K562 (cell line): ENCODE data around the gene THRSP. TPM values are rescaled to one million over a fixed set of nuclear protein-coding genes. Genes with fewer than 3 reads are reported as not detected.
A peak's percentile ranks its signal among the peaks of the same experiment; 100 is the strongest.

Experiments used
- ARHGAP35 ChIP-seq: fragments of 450-650 bp; IDR thresholded peaks from 2 replicates; pipeline ENCODE4 v1.6.1; 2018; ENCODE audit not compliant: partially characterized antibody
- ARID2 ChIP-seq: fragments of 450-650 bp; IDR thresholded peaks from 2 replicates; pipeline ENCODE4 v1.6.1; 2017; ENCODE audit warnings: antibody characterized with exemption, mild to moderate bottlenecking
- BCL6 ChIP-seq: fragments of 250-450 bp; sonication (Bioruptor Pico); IDR thresholded peaks from 2 replicates; pipeline ENCODE4 v1.4.0; 2020
- C11orf30 ChIP-seq: fragments of 450-650 bp; IDR thresholded peaks from 2 replicates; pipeline ENCODE4 v1.6.1; 2016; ENCODE audit warnings: low read depth, mild to moderate bottlenecking
- FOXK1 ChIP-seq: sonication (generic); formaldehyde crosslinking; IDR thresholded peaks from 2 replicates; pipeline ENCODE4 v1.8.0; 2022; ENCODE audit warnings: missing genetic modification reagents, mild to moderate bottlenecking, borderline replicate concordance
- HDAC2 ChIP-seq: fragments of 450-650 bp; IDR thresholded peaks from 2 replicates; pipeline ENCODE4 v1.6.1; 2016; ENCODE audit warnings: mild to moderate bottlenecking
- HNRNPL ChIP-seq: fragments of 200-400 bp; formaldehyde crosslinking; IDR thresholded peaks from 2 replicates; pipeline ENCODE4 v1.6.1; 2017; ENCODE audit warnings: low read depth, mild to moderate bottlenecking, low read length
- KLF16 ChIP-seq: IDR thresholded peaks from 2 replicates; pipeline ENCODE4 v1.6.1; 2016; ENCODE audit warnings: antibody characterized with exemption
- MCM7 ChIP-seq, 2 experiments: fragments of 450-650 bp; IDR thresholded peaks; 2 replicates each; pipeline ENCODE4 v1.6.1; 2016 to 2018
- MIER1 ChIP-seq: fragments of 450-650 bp; IDR thresholded peaks from 2 replicates; pipeline ENCODE4 v1.6.1; 2016; ENCODE audit warnings: antibody characterized with exemption, mild to moderate bottlenecking, low read depth
- MYBL2 ChIP-seq, 2 experiments: fragments of 450-650 bp in 1 of 2; sonication (generic) in 1 of 2; formaldehyde crosslinking in 1 of 2; IDR thresholded peaks; 2 replicates each; pipeline versions ENCODE4 v1.6.1 to v1.8.1; 2017 to 2022; ENCODE audit warnings: borderline replicate concordance in 1 of 2, inconsistent platforms in 1 of 2, low read depth in 1 of 2, mild to moderate bottlenecking in 1 of 2, missing genetic modification reagents in 1 of 2, moderate library complexity in 1 of 2
- NBN ChIP-seq: fragments of 450-650 bp; IDR thresholded peaks from 2 replicates; pipeline ENCODE4 v1.6.1; 2016; ENCODE audit warnings: low read depth, mild to moderate bottlenecking
- NCOA4 ChIP-seq: fragments of 450-650 bp; IDR thresholded peaks from 2 replicates; pipeline ENCODE4 v1.6.1; 2018; ENCODE audit warnings: mild to moderate bottlenecking; ENCODE audit not compliant: partially characterized antibody
- NCOR1 ChIP-seq: fragments of 450-650 bp; IDR thresholded peaks from 2 replicates; pipeline ENCODE4 v1.6.1; 2016; ENCODE audit warnings: mild to moderate bottlenecking, moderate library complexity
- PHB2 ChIP-seq: fragments of 450-650 bp; IDR thresholded peaks from 2 replicates; pipeline ENCODE4 v1.6.1; 2017; ENCODE audit warnings: low read depth
- RCOR1 ChIP-seq, 2 experiments: IDR thresholded peaks; 2 replicates each; pipeline ENCODE4 v1.6.1; 2012; ENCODE audit warnings: low read depth in 2 of 2, low read length in 2 of 2, borderline replicate concordance in 1 of 2, improper control_type of control experiment in 1 of 2
- SRSF1 ChIP-seq: fragments of 200-400 bp; formaldehyde crosslinking; IDR thresholded peaks from 2 replicates; pipeline ENCODE4 v1.6.1; 2017; ENCODE audit warnings: mild to moderate bottlenecking, low read depth, low read length, moderate library complexity
- TAF9B ChIP-seq: fragments of 450-650 bp; IDR thresholded peaks from 2 replicates; pipeline ENCODE4 v1.6.1; 2018; ENCODE audit warnings: mild to moderate bottlenecking; ENCODE audit not compliant: partially characterized antibody
- THAP7 ChIP-seq: fragments of 250-450 bp; sonication (Bioruptor Pico); IDR thresholded peaks from 2 replicates; pipeline ENCODE4 v1.5.0; 2021
- ZBTB17 ChIP-seq: fragments of 450-650 bp; formaldehyde crosslinking; IDR thresholded peaks from 2 replicates; pipeline ENCODE4 v1.4.0; 2020; ENCODE audit warnings: mild to moderate bottlenecking
- ZNF224 ChIP-seq: sonication (generic); formaldehyde crosslinking; IDR thresholded peaks from 2 replicates; pipeline ENCODE4 v1.8.0; 2022; ENCODE audit warnings: mild to moderate bottlenecking, missing genetic modification reagents
- ZNF239 ChIP-seq: fragments of 250-450 bp; sonication (Bioruptor Pico); IDR thresholded peaks from 2 replicates; pipeline ENCODE4 v1.4.0; 2020; ENCODE audit warnings: mild to moderate bottlenecking
- ZNF24 ChIP-seq: fragments of 450-650 bp; IDR thresholded peaks from 2 replicates; pipeline ENCODE4 v1.6.1; 2016
- ZNF316 ChIP-seq: fragments of 450-650 bp; IDR thresholded peaks from 2 replicates; pipeline ENCODE4 v1.6.1; 2016
- ZNF444 ChIP-seq: fragments of 250-450 bp; sonication (Bioruptor Pico); IDR thresholded peaks from 2 replicates; pipeline ENCODE4 v1.4.0; 2020; ENCODE audit warnings: mild to moderate bottlenecking, moderate library complexity
- ZNF583 ChIP-seq: fragments of 250-450 bp; sonication (Bioruptor Pico); IDR thresholded peaks from 2 replicates; pipeline ENCODE4 v1.4.0; 2020
- ZNF639 ChIP-seq, 2 experiments: fragments of 200-800 bp in 1 of 2; sonication (Bioruptor generic) in 1 of 2; sonication (generic) in 1 of 2; formaldehyde crosslinking in 1 of 2; IDR thresholded peaks in 1 of 2; conservative IDR thresholded peaks in 1 of 2; 2 replicates each; pipeline versions ENCODE4 v1.5.0 to v1.6.1; 2016 to 2020; ENCODE audit warnings: missing compliant biosample characterization in 1 of 2, missing genetic modification characterization in 1 of 2, missing genetic modification reagents in 1 of 2
- polyA plus RNA-seq, 8 experiments: library from polyadenylated mRNA; depleted of rRNA in 4 of 8; stranded (reverse) in 5 of 8; unstranded in 3 of 8; fragments of >200 nt; fragmentation: Nextera tagmentation in 2 of 8; fragmentation: Illumina TruSeq in 1 of 8; extraction: Ambion mirVana in 2 of 8; extraction: Trizol in 1 of 8; gene quantifications; 2 replicates each; pipeline versions ENCODE4 v1.2.1 to v1.2.3, GENCODE V29; 2011 to 2014; ENCODE audit warnings: inconsistent platforms in 1 of 8, missing spikeins in 1 of 8
- total RNA-seq, 7 experiments: library from RNA; depleted of rRNA in 6 of 7; stranded (reverse); fragments of >200 nt in 6 of 7; fragmentation: Illumina TruSeq in 2 of 7; extraction: Trizol in 2 of 7; gene quantifications; 2 replicates each; pipeline versions ENCODE4 v1.2.1 to v1.2.3, GENCODE V29; 2011 to 2021; ENCODE audit warnings: low replicate concordance in 1 of 7
- TF ChIP-seq, protein P1 (sequence below): sonication (generic); formaldehyde crosslinking; IDR thresholded peaks from 2 replicates; pipeline ENCODE4 v1.8.0; 2022; ENCODE audit warnings: missing genetic modification reagents, mild to moderate bottlenecking, moderate library complexity, borderline replicate concordance

Gene THRSP
- total and polyA plus RNA-seq, 9 of the 15 experiments (the other 6 are each of a cell fraction or from before 2014, with no cell fraction given), result 0.23 to 0.56 (median 0.31) TPM; not detected in 2

DNA sequence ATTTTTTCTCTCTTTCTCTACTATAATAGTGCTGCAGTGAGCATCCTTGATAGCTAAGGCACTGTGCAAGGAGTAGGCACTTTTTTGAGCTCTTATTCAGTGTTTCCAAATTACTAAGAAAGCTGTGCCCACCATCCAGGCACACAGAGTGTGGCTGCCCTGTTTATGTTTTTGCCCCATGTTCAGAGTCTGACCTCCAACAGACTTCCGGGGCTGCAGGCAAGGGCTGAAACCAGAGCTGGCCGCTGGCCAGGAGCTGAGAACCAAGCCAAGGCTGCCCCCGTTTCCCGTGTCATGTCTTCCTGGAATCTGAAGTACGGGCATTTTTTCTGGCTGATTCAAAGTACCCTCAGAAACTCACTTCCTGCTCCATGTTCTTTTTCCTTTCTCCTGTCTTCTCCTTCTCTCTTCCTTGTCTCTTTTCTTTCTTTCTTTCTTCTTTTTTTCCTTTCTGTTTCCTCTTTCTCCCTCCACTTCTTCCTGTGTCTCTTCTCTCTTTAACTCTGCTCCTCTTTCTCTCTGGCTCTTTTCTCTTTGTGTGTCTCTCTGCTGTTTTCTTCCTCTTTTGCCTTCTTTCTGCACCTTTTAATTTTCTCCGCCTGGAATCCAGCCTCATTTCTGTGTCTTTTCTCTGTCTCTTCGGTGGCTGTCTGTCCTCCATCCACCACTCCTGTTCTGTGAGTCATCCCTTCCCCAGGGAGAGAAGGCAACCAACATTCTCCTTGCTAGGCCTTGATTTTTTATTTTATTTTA, 23.6 kb upstream of the THRSP start (continued):
- TF ChIP-seq PHB2 (peak; percentile 71; the same call in 1 of the 2 replicates), HNRNPL (no peak), MIER1 (0 out of 2 replicates have a peak, but pooled peaks have one; percentile 55), C11orf30 (peak; percentile 17; the same call in 1 of the 2 replicates), MCM7 (IDR thresholded peaks at IDR 0.05) (0 out of 4 replicates have a peak, but pooled peaks of 1 of the 2 experiments have one; percentile 45), BCL6 (0 out of 2 replicates have a peak, but pooled peaks have one; percentile 9), SRSF1 (no peak), MYBL2 (IDR thresholded peaks at IDR 0.05; ENCODE audit: low read depth) (peak; percentile 39; the same call in 1 of the 2 replicates), MYBL2 (CRISPR knock-in tag; IDR thresholded peaks at IDR 0.05; ENCODE audit: borderline replicate concordance) (no peak), ZNF239 (CRISPR knock-in tag) (no peak), ARHGAP35 (peak; percentile 70), THAP7 (CRISPR knock-in tag) (0 out of 2 replicates have a peak, but pooled peaks have one; percentile 16), KLF16 (no peak), HDAC2 (peak; percentile 79; the same call in 1 of the 2 replicates), ZNF224 (CRISPR knock-in tag) (no peak), TAF9B (peak; percentile 77), ZNF583 (0 out of 2 replicates have a peak, but pooled peaks have one; percentile 71), ZNF444 (CRISPR knock-in tag) (no peak), ZBTB17 (CRISPR knock-in tag) (peak; percentile 21; the same call in 1 of the 2 replicates), ZNF639 (CRISPR knock-in tag; conservative IDR thresholded peaks at IDR 0.05 in 1 of 2, IDR thresholded peaks at IDR 0.05 in 1 of 2) (peak in 1 of 2 experiments; percentile 42; a peak in 1 of 4 replicates), ZNF316 (peak; percentile 56), FOXK1 (CRISPR knock-in tag) (no peak), ZNF24 (0 out of 2 replicates have a peak, but pooled peaks have one; percentile 15), NCOA4 (peak; percentile 83), NCOR1 (no peak; the same call in 1 of the 2 replicates), NBN (peak; percentile 82), ARID2 (peak; percentile 83), RCOR1 (IDR thresholded peaks at IDR 0.05; ENCODE audit: borderline replicate concordance in 1 of 2, low read depth in 2 of 2, low read length in 2 of 2) (peak in 1 of 2 experiments; percentile 50; a peak in 1 of 4 replicates)
- TF ChIP-seq, protein P1, sequence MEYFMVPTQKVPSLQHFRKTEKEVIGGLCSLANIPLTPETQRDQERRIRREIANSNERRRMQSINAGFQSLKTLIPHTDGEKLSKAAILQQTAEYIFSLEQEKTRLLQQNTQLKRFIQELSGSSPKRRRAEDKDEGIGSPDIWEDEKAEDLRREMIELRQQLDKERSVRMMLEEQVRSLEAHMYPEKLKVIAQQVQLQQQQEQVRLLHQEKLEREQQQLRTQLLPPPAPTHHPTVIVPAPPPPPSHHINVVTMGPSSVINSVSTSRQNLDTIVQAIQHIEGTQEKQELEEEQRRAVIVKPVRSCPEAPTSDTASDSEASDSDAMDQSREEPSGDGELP, result 0 out of 2 replicates have a peak, but pooled peaks have one; percentile 29
